ENCODE results near the gene CDC42BPG.

Gene CDC42BPG

DNA sequence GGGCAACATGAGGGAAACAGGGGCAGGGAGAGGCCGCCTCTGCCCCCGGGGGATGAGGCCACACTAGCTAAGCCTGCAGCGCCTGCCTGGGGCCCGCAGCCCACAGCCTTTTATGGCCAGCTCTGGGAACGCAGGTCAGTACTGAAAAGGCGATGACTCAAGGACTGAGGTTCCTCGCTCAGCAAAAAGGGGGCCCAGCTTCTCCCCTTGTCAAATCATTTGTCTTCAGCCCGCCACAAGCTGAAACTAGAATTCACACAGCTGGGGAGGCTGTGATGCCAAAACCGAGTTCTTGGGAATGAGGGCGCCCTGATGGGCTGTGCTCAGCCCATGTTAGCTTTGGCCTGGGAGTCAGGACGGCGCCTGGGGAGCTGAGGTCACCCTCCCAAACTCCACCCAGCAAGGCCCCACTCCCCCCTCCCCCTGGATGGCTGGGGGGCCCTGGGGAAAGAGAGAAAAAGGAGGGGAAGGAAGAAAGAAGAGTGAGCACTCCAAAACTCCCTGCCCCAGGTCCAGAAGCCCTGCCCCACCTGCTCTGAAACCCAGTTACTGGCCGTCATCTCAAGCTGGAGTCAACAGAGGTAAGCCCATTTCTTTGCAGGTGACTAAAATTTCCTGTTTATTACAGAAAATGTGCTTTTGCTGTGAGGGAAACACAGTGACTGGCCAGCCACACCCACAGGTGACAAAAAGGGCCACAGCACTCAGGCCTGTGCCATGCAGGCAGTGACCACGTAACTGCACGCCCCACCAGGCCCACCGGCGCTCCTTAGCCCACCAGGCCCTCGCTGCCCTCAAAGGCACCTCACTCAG, 20.2 kb upstream of the CDC42BPG start:
- no peak for DNase-seq

DNA sequence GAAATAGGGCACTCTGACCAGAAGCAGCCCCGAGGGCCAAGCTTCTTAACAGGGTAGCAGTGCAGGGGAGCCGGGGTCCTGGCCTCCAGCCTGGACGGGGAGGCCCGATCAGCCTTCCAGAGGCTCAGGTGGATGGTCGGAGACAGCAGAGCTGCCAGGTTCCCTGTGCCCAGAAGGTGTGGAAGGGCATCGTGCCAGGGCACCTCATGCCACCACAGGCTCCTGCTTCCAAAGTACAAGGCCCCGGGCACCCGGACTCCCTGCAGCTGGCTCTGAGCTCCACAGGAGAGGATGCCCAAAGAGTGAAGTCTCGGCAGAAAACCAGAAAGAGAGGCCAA, 19.7 kb upstream of the CDC42BPG start:
- DNase-seq: no peak

DNA sequence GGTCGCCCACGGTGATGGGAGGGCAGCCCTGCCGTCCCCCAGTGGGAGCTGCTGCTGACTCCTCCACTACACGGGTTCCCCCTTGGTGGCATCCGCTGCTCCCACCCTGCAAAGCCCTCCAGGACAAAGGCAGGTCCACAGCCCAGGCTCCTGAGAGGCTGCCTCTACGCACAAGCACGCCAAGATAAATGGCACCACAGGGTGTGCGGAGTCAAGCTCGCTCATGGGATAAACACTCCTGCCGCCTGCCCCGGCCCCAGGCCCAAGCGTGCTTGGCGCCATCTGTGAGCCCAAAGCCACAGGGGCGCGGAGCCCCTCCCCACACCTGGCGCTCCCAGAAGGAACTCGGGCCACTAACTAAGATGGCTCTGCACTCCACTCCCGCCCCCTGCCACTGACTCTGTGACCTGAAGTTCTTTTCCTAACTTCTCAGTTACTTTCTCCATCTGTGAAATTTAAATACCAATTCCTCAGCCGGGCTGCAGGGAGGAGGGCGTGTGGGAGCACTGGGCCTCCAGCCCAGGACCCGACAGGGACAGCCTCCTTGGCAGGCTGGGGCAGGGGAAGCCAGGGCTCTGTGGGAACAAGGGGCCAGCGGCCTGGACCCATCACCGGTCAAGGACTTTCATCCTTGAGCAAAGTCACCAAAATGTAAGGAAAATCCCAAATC, 19.1 kb upstream of the CDC42BPG start:
- no peak for DNase-seq

DNA sequence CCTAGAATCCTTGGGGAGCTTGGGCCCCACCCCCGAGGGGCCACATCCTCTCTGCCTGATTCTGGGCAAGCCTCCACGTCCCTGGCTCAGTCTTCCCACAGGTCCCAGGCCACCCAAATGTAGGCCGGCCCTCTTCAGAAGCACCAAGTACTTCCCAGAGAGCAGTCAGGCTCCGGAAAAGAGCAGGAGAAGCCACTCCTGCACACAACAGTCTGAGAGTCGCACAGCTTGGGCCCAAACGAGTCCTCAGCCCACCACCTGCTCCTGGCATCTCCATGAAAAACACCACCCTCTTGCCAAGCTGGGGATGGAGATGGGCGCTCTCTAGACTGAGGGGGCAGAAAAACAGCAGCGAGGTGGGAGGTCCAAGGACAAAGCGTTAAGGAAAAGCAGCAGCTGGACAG, 18.5 kb upstream of the CDC42BPG start:
- DNase-seq: no peak

DNA sequence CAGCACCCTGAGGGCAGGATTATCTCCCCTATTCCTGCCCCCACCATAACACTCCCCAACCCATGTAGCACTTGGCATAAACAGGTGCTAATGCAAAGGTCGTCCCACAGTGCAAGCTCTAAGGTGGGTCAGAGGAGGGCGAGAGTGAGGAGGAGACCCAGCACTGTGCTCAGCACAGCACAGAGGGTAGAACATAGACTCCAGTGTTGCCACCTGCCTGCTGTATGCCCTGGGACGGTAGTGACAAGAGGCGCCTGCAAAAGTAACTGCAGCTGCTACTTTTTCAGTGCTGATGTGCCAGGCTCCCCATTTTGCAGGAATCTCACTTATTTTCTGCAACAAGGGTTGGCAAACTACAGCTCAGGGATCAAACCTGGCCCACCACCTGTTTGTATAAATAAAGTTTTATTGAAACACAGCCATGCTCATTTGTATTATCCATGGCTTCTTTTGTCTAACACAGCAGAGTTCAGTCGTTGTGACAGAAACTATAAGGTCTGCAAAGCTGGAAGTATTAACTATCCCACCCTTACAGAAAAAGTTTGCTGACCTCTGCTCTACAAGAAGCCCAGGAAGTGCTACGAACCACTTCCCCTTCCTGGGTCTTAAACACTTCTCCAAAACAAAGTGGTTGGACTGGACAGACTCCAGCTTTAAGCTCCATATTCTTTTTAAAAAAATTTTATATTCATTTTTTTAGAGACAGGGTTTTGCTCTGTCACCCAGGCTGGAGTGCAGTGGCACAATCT, 16.9 kb upstream of the CDC42BPG start:
- DNase-seq: no peak

DNA sequence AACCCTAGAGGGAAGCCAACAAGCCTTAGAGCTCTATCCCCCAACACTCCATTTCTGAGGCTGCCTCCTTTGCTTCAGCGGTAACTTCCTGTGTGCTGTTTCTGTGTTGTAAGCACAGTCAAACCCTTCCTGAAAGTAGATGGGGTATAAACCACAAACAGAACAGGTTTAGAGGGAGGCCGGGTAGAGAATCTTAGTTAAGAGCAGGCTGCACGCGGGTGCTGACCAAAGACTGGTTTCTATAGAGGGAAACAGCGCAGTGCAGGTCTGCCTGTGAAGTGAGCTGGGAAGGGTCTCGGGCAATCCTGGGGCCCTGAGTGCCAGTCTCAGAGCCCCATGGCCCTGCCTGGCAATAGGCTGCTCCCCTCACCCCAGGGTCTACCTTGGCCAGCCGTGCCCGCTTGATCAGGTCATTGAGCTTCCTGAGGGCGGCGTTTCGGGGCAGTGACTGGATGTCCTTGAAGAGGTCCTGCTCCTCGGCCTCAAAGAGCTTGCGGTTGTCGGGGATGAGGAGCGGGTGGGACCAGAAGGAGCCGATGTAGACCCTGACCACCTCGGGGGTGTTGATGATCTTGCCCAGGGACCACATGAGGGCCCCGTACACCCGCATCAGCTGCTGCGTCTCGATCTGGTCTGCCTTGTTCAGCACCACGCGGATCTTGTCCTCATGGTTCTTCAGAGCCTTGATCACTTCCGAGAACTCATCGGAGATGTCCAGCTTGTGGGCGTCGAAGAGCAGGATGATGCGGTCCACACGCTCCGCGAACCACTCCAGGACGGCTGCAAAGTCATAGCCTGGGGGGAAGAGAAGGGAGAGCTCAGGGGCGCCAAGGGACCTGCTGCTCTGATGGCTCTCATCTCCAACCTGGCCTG, 15.3 kb upstream of the CDC42BPG start:
- DNase-seq: peak; percentile 74

DNA sequence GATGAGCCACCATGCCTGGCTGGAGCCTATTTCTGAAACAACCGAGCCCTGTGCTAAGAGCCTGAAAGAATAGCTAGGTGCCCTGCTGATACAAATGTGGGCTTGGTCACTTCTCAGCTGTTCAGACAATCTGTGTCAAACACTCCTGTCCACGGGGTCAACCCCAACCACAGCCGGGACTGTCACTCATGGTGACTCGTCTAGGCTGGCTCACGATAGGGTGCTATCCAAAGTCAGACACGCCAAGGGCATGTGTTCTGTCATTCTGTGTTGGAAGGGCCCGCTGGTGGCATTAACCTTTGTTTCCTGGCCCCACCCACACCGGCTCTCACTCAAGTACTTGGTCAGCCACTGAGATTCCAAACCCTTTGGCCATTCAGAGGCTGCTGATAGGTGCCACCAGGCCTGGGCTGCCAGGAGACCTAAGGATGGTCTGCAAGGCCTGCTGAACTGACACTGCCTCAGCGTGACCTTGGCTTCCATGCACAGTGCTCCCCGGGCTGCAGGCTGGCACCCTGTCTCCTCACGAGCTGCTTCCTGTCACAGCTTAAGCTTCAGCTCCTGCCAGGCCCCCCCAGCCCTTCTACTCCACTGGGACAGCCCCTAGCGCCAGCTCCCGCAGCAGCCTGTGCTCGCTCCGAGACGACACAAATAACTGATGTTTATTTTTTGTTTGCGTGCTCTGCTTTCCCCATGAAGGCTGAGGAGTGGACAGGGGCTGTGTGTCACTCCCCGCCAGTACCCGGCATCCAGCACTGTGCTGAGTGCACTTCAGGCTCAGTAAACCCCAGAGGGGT, 14.2 kb upstream of the CDC42BPG start:
- peak; percentile 51 for DNase-seq

DNA sequence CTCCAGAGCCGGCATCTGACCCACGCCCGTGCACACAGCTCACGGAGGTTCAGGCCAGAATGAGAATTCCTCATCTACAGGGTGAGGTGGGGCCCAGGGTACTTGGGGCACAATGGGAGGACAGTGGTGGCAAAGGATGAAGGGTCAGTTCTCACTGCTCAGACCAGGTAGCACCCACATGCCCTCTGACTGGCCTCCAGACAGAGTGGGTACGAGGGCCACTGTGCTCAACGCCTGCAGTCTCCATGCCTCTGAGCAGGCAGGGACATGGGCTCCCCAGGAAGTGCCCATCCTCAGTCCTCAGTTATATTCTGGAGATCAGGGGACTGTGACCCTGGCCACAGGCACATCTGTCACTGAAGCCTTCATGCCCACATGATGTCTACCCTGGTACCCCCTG, 13.0 kb upstream of the CDC42BPG start:
- no peak for DNase-seq

DNA sequence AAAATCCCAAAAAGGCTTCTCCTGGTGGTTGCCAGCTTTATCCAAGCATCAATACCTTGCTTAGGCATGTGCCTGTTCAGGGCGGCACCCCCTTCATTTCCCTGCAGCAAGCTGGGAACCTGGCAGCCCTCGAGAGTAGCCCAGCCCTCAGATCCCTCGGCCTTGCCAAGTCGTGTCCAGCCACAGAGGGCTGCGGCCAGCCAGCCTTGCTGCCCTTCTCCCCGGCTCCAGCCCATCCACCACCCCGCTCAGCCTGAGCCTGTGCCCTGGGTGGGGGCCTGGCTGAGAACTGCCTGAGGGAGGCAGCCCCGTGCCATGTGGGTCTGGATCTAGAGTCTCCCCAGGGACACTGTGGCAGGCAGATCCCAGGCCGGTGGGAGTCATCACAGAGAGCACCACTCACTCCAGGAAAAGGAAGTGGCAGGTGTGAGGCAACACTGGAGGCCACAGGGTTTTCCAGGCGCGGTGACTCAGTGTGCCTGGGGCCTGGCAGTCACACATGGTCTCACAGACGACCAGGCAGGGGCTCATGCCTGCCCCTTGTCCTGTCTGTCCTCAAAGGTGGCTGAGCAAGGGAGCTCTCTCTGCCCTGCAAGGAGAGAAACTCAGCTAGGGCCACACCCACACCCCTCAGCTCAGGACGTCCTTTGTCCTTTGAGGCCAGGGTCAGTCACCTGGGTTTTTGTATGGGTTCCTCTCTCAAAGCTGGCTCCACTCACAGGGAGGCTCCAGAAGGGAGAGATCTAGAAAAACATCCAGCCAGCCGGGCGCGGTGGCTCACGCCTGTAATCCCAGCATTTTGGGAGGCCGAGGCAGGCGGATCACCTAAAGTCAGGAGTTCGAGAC, 12.2 kb upstream of the CDC42BPG start:
- no peak for DNase-seq

DNA sequence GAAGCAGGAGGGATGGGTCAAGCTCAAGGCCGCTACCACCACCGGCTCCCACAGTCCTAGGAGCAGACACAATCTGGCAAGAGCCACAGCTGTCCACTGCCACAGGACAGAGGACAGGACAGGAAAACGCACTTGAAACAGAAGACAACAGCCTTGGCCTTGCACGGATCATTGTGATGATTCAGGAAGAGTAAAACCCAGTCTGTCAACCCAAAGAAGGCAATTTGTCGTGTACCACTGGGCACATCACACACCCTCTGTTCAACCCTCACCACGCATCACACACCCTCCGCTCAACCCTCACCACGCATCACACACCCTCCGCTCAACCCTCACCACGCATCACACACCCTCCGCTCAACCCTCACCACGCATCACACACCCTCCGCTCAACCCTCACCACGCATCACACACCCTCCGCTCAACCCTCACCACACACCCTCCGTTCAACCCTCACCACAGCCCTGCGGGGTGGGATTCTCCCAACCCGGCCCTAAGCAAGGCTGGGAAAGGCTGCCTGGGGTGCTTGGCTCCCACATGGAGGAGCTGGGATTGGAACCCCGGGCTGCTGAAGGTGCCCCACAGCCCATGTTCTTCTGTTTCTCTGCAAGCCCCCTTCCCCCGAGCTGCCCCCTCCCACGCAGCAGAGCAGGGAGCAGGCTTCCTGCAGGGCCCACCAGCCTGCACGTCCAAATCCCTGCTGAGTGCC, 11.3 kb upstream of the CDC42BPG start:
- no peak for DNase-seq

DNA sequence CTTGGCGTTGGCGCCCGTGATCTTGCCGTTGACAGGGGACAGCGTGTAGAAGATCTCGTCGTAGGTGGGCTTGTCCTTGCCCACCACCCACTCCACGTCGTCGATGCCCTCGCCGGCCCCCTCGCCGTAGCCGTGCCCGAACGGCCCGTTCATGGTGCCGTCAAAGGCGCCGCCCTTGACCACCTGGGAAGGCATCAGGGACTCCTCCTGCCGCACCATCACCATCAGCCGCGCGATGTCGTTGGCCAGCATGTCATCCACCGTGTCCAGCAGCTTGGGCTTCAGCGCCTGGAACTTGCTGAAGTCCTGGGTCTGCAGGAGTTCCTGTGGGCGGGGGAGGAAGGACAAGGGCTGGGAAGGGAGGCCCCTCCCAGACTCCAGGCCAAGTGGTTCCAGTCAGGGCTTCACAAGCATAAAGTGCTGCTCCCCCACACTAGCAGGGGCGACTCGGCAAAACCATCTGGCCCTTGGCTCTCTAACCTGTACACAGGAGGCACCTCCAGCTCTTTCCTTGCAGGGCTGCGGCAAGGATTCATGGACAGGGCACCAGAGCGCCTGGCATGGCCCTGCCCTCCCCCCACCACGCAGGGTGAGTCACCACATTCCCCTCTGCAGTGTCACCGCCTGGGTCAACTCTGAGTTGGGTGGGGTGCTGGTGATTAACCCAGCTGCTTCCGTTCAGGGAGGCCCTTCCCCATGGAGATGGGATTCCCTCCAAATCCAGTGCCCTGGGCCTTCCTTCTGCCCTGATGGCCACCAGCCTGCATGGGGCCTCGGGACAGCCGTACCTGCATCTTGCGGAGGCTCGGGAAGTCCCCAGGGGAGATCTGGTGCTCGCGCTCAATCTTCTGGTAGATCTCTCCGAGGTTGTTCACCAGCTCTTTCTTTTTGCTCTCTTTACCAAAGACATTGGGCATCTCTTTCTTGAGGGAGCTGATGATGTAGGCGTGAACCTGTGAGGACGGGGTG, 10.4 kb upstream of the CDC42BPG start:
- peak; percentile 85 for DNase-seq

DNA sequence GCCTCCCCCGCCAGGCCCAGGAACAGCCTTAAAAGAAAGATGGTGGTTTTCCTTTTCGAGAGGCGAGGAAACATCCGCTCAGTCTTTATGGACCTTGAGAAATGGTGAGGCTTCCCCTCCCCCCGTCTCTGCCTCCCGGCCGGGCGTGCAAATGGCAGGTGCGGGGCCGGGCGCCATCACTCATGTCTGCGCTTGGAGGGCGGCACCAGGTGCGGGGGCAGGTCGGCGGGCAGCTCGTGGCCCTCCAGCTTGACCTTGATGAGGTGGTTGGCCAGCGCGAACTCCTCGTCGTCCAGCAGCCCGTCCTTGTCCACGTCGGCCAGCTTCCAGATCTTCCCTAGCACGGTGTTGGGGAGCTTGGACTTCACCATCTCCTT, 9.7 kb upstream of the CDC42BPG start:
- no peak for DNase-seq

DNA sequence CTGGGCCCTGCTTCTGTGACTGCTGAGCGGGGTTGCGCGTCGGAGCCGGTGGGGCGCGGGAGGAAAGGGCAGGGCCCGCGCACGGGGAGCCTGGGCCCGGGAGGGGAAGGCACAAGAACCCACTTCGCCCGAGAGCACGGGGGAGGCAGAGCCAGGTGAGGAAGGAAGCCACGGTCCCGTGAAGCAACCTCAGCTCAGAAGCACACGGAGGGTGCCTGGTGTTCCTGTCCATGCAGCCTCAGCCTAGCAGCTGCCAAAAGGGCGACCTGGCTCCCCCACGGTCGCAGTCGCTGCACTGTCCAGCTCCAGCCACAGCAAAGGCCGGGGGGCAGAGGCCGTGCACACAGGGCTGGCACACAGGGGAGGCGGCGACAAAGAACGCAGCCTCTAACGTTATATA, 9.3 kb upstream of the CDC42BPG start:
- no peak for DNase-seq

DNA sequence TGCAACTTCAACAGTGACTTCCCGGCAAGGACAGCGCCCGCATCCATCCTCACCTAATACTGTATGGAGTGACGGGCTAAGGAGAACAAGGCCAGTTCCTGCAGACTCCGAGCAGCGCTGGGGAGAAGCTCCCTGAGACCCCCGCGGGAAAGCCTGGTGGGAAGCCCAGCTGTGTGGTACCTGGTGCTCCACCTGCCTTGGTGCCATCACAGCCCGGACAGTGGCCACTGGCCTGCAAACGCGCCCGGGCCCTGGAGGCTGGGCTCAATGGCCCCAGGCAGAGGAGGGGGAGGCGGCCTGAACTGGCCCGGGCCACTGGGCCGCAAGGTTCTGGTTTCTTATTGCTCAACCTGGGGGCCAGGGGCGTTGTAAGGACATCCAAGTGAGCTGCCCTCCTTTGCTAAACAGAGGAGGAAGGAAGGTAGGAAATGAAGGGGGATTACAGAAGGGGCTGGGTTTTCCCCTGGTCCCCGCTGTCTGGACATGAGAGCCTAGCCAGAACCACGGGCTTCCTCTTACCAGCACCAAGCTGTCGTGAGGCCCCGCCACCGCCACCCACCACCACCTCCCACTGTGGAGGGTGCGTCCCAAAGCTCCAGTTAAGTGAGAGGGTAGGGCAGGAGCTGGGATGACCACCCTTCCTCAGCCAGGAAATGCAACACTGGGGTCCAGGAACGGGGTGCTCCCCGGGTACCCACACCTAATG, 8.5 kb upstream of the CDC42BPG start:
- DNase-seq: no peak

DNA sequence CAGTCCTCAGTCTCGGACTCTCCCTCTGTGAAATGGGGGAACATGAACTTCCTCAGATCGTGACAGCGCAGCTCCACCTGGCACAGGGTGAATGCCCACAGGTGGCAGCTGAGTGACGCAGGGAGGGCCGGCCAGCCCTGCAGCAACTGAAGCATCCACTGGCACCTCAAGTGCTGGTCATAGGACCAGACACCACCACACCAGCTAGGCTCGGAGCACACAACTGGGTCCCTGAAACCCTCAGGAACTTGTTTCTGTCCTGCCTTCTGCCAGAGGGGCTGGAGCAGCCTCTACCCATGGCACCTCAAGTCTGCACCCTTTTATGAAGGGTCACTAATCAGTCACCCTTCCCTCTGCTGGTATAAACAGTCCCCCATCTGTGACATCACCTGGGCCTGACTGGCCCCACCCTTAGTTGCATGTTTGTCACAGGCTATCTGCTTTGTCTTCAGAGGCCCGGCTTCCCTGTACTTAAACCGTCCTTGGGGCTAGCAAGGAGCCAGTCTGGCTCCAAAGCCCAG, 7.4 kb upstream of the CDC42BPG start:
- DNase-seq: peak; percentile 54

DNA sequence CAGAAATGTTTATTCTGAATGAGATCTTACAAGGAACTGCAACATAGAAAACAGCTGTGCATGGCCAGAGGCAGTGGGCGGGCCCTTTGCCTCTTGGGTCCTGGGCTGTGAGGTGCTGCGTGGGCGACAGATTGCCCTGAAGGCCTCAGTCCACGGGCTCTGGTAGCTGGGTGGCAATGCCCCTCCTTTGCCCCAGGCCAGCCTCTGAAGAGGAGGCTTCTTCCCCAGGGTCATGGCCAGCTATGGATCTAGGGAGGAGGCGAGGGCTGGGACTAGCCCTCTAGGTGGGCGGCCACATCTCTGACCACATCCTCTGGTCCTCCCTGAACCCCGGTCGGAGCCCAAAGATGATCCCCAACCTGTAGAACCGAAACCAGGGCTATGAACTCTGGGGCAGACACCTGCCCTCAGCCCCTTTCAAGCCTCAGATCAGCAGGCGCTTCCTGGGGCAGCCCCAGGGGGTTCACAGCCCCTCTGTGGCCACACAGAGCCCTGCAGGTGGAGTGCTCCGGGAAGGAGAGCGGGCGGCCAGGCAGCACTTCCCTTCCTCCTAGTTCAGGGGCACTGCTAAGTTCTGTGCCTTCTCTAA, 6.6 kb upstream of the CDC42BPG start:
- no peak for DNase-seq

DNA sequence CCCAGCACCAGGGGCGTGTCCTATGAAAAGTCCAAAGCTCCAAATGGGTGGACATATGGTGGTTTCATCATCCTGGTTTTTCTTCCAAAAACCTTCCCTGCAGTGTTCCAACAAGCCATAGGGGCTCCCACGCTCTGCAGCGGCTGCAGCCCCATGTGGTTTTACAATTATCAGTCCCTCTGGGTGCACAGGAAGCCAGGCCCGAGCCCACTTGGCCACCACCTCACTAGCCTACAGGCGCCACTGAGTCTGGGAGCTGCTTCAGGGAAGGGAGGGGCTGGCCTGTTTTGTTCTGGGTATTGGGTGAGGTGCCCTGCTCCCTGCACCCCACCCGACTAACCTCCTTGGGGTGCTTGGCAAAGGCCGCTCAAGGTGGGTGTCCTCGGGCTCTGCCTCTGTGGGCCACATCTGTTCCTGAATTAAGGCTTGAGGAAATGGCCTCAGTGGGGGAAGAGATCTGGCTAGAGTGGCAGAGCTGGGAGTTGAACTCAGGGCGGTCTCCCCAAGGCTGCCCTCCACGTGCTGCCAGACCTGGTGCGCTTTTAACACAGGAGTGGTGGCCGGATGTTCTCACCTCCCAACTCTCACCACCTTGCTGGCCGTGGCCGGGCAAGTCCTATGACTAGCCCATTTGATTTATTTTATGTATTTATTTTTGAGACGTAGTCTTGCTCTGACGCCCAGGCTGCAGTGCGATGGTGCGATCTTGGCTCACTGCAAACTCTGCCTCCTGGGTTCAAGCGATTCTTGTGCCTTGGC, 5.3 kb upstream of the CDC42BPG start:
- DNase-seq: peak; percentile 35
